ENCODE data around the gene HTT.

DNA sequence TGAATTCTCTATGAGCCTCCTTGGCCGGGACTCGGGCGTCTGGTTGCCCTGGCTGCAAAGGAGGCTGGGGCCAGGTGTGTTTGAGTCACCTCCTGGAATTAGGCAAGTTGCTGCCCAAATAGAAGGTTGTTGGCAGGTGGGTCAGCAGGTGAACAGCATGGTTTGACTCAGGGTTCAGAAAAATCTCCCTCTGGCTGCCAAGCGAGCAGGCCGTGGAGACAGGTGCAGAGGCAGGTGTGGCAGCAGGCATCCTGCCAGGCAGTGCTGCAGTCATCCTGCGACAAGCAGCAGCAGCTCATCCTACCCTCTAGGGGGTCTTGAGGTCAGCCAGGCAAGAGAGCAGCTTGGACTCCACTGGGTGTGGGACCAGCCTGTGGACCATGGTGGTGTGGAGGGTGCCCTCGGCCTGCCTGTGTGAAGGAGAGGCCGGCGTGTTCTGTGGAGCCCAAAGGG lies 182.6 kb downstream of the HTT start:
- TF ChIP-seq POLR2A (IDR thresholded peaks at IDR 0.05) = no peak
- TF ChIP-seq, protein P1, sequence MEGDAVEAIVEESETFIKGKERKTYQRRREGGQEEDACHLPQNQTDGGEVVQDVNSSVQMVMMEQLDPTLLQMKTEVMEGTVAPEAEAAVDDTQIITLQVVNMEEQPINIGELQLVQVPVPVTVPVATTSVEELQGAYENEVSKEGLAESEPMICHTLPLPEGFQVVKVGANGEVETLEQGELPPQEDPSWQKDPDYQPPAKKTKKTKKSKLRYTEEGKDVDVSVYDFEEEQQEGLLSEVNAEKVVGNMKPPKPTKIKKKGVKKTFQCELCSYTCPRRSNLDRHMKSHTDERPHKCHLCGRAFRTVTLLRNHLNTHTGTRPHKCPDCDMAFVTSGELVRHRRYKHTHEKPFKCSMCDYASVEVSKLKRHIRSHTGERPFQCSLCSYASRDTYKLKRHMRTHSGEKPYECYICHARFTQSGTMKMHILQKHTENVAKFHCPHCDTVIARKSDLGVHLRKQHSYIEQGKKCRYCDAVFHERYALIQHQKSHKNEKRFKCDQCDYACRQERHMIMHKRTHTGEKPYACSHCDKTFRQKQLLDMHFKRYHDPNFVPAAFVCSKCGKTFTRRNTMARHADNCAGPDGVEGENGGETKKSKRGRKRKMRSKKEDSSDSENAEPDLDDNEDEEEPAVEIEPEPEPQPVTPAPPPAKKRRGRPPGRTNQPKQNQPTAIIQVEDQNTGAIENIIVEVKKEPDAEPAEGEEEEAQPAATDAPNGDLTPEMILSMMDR (IDR thresholded peaks at IDR 0.05) = no peak

Data from suprapubic skin (tissue), 3 donors.